ENCODE measurements around the gene XRCC3.

DNA sequence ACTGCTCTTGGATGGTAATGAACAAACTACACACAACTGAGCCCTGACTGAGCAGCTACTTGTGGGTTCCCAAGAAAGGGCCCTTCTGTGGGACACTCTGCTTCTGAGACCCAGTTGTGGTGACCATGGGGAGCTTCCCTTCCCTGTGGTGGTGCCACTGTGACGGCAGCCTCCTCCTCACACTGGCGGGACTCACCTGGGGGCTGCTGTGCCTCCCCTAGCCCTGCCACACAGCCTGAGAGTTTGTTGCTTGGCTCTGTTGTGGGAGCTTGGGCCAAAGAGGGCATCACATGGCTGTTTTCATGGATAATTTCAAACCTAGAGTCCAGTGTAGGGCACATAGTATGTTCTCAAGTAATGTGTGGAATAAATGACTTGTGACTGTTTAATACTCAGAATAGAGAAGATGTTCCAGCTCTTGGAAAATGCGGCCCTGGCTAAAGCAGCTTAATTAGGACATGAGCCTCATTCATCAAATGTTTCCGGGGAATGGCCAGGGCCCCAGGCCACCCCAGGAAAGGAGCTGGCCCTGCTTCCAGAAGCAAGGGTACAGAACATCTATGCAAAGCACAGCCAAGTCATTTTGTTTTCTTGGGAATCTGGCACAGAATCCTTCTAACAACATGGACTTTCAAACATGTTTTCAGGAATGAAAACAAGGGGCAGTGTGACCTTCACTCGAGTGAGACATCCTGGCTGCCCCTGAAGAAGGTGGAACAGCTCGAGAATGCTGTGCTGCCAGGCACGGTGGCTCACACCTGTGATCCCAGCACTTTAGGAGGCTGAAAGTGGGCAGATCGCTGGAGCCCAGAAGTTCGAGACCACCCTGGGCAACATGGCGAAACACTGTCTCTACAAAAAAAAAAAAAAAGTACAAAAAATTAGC lies 21.5 kb upstream of the XRCC3 start:
- TF ChIP-seq, protein P1, sequence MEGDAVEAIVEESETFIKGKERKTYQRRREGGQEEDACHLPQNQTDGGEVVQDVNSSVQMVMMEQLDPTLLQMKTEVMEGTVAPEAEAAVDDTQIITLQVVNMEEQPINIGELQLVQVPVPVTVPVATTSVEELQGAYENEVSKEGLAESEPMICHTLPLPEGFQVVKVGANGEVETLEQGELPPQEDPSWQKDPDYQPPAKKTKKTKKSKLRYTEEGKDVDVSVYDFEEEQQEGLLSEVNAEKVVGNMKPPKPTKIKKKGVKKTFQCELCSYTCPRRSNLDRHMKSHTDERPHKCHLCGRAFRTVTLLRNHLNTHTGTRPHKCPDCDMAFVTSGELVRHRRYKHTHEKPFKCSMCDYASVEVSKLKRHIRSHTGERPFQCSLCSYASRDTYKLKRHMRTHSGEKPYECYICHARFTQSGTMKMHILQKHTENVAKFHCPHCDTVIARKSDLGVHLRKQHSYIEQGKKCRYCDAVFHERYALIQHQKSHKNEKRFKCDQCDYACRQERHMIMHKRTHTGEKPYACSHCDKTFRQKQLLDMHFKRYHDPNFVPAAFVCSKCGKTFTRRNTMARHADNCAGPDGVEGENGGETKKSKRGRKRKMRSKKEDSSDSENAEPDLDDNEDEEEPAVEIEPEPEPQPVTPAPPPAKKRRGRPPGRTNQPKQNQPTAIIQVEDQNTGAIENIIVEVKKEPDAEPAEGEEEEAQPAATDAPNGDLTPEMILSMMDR (conservative IDR thresholded peaks at IDR 0.05; ENCODE audit: low read depth, low read length) = no peak
- TF ChIP-seq EZH2 (IDR thresholded peaks at IDR 0.05; ENCODE audit: low read length, unreplicated experiment) = no peak
